Embryonic facial prominence (tissue), 1 donor: ENCODE results near the gene KLRG1.

Experiments used
- DNase-seq: peaks from one replicate; pipeline ENCODE4 v3.0.0-alpha.2; 2016; ENCODE audit errors: extremely low spot score

The KLRG1 gene

GRCh38 chr12:9040484-9041186 is 51.3 kb downstream of the KLRG1 start:
- DNase-seq = no peak

- no peak for DNase-seq
Observed at GRCh38 chr12:9041321-9041720, 52.0 kb downstream of the KLRG1 start.

- DNase-seq = no peak
Observed at GRCh38 chr12:9043766-9044165, 54.4 kb downstream of the KLRG1 start.

- DNase-seq = no peak
Observed at GRCh38 chr12:9047105-9047504, 57.8 kb downstream of the KLRG1 start.

GRCh38 chr12:9048930-9049329 is 59.6 kb downstream of the KLRG1 start:
- no peak for DNase-seq

GRCh38 chr12:9049520-9050133 is 60.3 kb downstream of the KLRG1 start:
- DNase-seq = no peak

- no peak for DNase-seq
Observed at GRCh38 chr12:9050521-9051157, 61.3 kb downstream of the KLRG1 start.

- DNase-seq = no peak
Observed at GRCh38 chr12:9051158-9051550, 61.8 kb downstream of the KLRG1 start.

- no peak for DNase-seq
Observed at GRCh38 chr12:9052610-9053009, 63.3 kb downstream of the KLRG1 start.
